WTC11 (cell line): ENCODE results near the gene MYL4. TPM values are rescaled to one million over a fixed set of nuclear protein-coding genes. Genes with fewer than 3 reads are reported as not detected.
"Not testable (repeated sequence)": the region's sequence is repeated elsewhere in the genome, so short reads cannot be mapped to it uniquely, and the experiment has no call there.

Source experiments
- ATAC-seq: fragments of 200-7000 bp; cut with Tn5 transposase; 2 replicates; pipeline ENCODE4 v1.10.0; 2021; ENCODE audit warnings: mild to moderate bottlenecking, moderate library complexity
- CTCF ChIA-PET: fragments of 300-600 bp; sonication (Branson Sonifier 250); formaldehyde crosslinking; loops from one replicate; lab custom pipeline; 2021; ENCODE audit warnings: antibody characterized with exemption; lab: Charles Lee
- POLR2A ChIA-PET: fragments of 350-600 bp; sonication (Branson Sonifier 250); formaldehyde crosslinking; loops from one replicate; lab custom pipeline; 2021; ENCODE audit warnings: antibody characterized with exemption; lab: Charles Lee
- DNase-seq: peaks from one replicate; pipeline ENCODE4 v3.0.0; 2021; ENCODE audit warnings: low spot score
- H3K27ac Mint-ChIP-seq: 2 replicates; pipeline ENCODE4 v1.8.0; 2021; ENCODE audit warnings: mixed read lengths
- H3K27me3 Mint-ChIP-seq: 2 replicates; pipeline ENCODE4 v1.8.0; 2021; ENCODE audit warnings: low read depth, mild to moderate bottlenecking, moderate library complexity, mixed read lengths
- H3K36me3 Mint-ChIP-seq: 2 replicates; pipeline ENCODE4 v1.8.0; 2021; ENCODE audit warnings: mixed read lengths
- H3K4me1 Mint-ChIP-seq: 2 replicates; pipeline ENCODE4 v1.8.0; 2022; ENCODE audit warnings: mixed read lengths
- H3K4me3 Mint-ChIP-seq: 2 replicates; pipeline ENCODE4 v1.8.0; 2021; ENCODE audit warnings: mild to moderate bottlenecking, moderate library complexity, mixed read lengths
- H3K9me3 Mint-ChIP-seq: 2 replicates; pipeline ENCODE4 v1.8.0; 2021; ENCODE audit warnings: mixed read lengths
- CDX4 ChIP-seq: fragments of 250-450 bp; sonication (Bioruptor Pico); IDR thresholded peaks from 2 replicates; pipeline ENCODE4 v1.9.0; 2021; ENCODE audit warnings: moderate library complexity, mild to moderate bottlenecking, inconsistent platforms, borderline replicate concordance
- CREM ChIP-seq: sonication (generic); formaldehyde crosslinking; IDR thresholded peaks from 2 replicates; pipeline ENCODE4 v1.8.1; 2022; ENCODE audit warnings: mild to moderate bottlenecking, missing genetic modification reagents, moderate library complexity
- ELF4 ChIP-seq: sonication (generic); formaldehyde crosslinking; IDR thresholded peaks from 2 replicates; pipeline ENCODE4 v1.8.1; 2022; ENCODE audit warnings: low read depth, mild to moderate bottlenecking, moderate library complexity, missing genetic modification reagents
- HMGA2 ChIP-seq: fragments of 250-450 bp; sonication (Bioruptor Pico); IDR thresholded peaks from 2 replicates; pipeline ENCODE4 v1.4.0; 2021; ENCODE audit warnings: mild to moderate bottlenecking, moderate library complexity
- JAZF1 ChIP-seq: fragments of 250-450 bp; sonication (Bioruptor Pico); IDR thresholded peaks from 2 replicates; pipeline ENCODE4 v1.9.0; 2021; ENCODE audit warnings: moderate library complexity, mild to moderate bottlenecking, inconsistent platforms
- KAT7 ChIP-seq: sonication (generic); formaldehyde crosslinking; IDR thresholded peaks from 2 replicates; pipeline ENCODE4 v1.8.1; 2023; ENCODE audit warnings: missing genetic modification reagents, mild to moderate bottlenecking, borderline replicate concordance
- PRDM15 ChIP-seq: sonication (generic); formaldehyde crosslinking; IDR thresholded peaks from 2 replicates; pipeline ENCODE4 v1.8.0; 2022; ENCODE audit warnings: missing genetic modification reagents
- SMAD4 ChIP-seq: sonication (generic); formaldehyde crosslinking; IDR thresholded peaks from 2 replicates; pipeline ENCODE4 v1.8.0; 2022; ENCODE audit warnings: mild to moderate bottlenecking, missing genetic modification reagents
- ZNF263 ChIP-seq: sonication (generic); formaldehyde crosslinking; IDR thresholded peaks from 2 replicates; pipeline ENCODE4 v1.8.1; 2022; ENCODE audit warnings: low read depth, mild to moderate bottlenecking, moderate library complexity, missing genetic modification reagents
- ZNF532 ChIP-seq: fragments of 250-450 bp; sonication (Bioruptor Pico); IDR thresholded peaks from 2 replicates; pipeline ENCODE4 v1.9.0; 2021; ENCODE audit warnings: mild to moderate bottlenecking, borderline replicate concordance
- total RNA-seq: library from RNA; stranded (reverse); gene quantifications from 3 replicates; pipeline ENCODE4 v1.2.3, GENCODE V29; 2021
- TF ChIP-seq, protein P1 (sequence below): sonication (generic); formaldehyde crosslinking; IDR thresholded peaks from 2 replicates; pipeline ENCODE4 v1.8.0; 2023; ENCODE audit warnings: mild to moderate bottlenecking, missing genetic modification reagents
- TF ChIP-seq, protein P2 (sequence below): sonication (generic); formaldehyde crosslinking; IDR thresholded peaks from 2 replicates; pipeline ENCODE4 v1.8.1; 2022; ENCODE audit warnings: missing genetic modification reagents, borderline replicate concordance
- TF ChIP-seq, protein P3 (sequence below): sonication (generic); formaldehyde crosslinking; IDR thresholded peaks from 2 replicates; pipeline ENCODE4 v1.8.1; 2023; ENCODE audit warnings: mild to moderate bottlenecking, missing genetic modification reagents, borderline replicate concordance

Gene MYL4
- total RNA-seq, 1 experiment from 2014 or later: 0.50 TPM

DNA sequence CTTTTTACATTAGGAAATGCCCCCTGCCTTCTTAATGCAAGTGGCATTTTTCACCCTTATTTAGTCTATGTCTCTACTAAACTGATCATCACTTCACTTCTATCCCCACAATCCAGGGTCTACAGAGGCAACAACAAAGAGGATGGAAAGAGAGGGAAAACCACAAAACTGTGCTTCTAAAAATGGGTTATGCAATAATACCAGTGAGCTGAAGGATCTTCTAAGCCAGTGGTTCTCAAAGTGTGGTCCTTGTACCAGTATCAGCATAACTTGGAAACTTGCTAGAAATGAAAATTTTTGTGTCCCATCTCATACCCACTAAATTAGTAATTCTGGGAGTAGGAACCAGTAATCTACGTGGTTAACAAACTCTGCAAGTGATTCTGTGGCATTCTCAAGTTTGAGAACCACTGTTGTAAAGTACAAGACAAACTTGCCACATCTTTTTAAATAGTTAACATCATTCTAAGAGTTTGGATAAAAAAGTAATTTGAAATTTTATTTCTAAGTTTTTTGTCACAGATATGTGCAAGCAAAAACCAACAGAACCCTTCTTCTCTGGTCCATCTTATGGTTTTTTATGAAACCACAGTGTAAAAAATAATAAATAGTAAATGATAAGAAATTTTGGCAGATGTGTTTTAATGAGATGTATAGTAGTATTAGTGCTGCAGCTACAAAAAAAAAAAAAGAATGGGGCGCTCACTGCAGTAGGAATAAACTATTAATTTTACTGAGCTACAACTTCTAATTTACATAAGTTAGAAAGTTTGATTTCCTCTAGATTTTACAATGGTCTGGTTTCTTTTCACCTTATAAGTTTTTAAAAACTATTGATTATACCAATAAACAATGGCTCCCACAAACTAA lies 36.2 kb upstream of the MYL4 start (continued):
- TF ChIP-seq, protein P1, sequence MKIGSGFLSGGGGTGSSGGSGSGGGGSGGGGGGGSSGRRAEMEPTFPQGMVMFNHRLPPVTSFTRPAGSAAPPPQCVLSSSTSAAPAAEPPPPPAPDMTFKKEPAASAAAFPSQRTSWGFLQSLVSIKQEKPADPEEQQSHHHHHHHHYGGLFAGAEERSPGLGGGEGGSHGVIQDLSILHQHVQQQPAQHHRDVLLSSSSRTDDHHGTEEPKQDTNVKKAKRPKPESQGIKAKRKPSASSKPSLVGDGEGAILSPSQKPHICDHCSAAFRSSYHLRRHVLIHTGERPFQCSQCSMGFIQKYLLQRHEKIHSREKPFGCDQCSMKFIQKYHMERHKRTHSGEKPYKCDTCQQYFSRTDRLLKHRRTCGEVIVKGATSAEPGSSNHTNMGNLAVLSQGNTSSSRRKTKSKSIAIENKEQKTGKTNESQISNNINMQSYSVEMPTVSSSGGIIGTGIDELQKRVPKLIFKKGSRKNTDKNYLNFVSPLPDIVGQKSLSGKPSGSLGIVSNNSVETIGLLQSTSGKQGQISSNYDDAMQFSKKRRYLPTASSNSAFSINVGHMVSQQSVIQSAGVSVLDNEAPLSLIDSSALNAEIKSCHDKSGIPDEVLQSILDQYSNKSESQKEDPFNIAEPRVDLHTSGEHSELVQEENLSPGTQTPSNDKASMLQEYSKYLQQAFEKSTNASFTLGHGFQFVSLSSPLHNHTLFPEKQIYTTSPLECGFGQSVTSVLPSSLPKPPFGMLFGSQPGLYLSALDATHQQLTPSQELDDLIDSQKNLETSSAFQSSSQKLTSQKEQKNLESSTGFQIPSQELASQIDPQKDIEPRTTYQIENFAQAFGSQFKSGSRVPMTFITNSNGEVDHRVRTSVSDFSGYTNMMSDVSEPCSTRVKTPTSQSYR: no peak
- TF ChIP-seq HMGA2 (CRISPR knock-in tag) (no peak), PRDM15 (CRISPR knock-in tag) (no peak), JAZF1 (no peak), ELF4 (no peak), CREM (CRISPR knock-in tag) (no peak), CDX4 (no peak), ZNF263 (CRISPR knock-in tag) (no peak)
- TF ChIP-seq, protein P2, sequence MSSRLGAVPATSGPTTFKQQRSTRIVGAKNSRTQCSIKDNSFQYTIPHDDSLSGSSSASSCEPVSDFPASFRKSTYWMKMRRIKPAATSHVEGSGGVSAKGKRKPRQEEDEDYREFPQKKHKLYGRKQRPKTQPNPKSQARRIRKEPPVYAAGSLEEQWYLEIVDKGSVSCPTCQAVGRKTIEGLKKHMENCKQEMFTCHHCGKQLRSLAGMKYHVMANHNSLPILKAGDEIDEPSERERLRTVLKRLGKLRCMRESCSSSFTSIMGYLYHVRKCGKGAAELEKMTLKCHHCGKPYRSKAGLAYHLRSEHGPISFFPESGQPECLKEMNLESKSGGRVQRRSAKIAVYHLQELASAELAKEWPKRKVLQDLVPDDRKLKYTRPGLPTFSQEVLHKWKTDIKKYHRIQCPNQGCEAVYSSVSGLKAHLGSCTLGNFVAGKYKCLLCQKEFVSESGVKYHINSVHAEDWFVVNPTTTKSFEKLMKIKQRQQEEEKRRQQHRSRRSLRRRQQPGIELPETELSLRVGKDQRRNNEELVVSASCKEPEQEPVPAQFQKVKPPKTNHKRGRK (CRISPR knock-in tag): no peak

- H3K4me3 Mint-ChIP-seq, H3K27ac Mint-ChIP-seq, CTCF ChIA-PET, ATAC-seq, POLR2A ChIA-PET, DNase-seq, H3K27me3 Mint-ChIP-seq, H3K9me3 Mint-ChIP-seq: not testable (repeated sequence)
- Mint-ChIP-seq H3K36me3 (peaks cover 14% of the 10 kb centered on the region), H3K4me1 (peaks cover 30% of the 10 kb centered on the region)
Measured at GRCh38 chr17:47174823-47175222, 34.3 kb upstream of the MYL4 start.

GRCh38 chr17:47176389-47176826 lies 32.7 kb upstream of the MYL4 start:
- Mint-ChIP-seq H3K4me3 (no peak overlapping the region), H3K4me1 (peaks cover 28% of the 10 kb centered on the region), H3K27ac (peak overlapping the region; percentile 81), H3K27me3 (no peaks in the 10 kb centered on the region), H3K36me3 (peaks cover 13% of the 10 kb centered on the region), H3K9me3 (no peaks in the 10 kb centered on the region)
- ChIA-PET CTCF (no interaction called here), POLR2A (no interaction called here)
- DNase-seq (no peak), ATAC-seq (no peak)
- TF ChIP-seq ZNF532 (no peak), CDX4 (no peak), SMAD4 (no peak), KAT7 (CRISPR knock-in tag) (no peak)
- TF ChIP-seq, protein P3, sequence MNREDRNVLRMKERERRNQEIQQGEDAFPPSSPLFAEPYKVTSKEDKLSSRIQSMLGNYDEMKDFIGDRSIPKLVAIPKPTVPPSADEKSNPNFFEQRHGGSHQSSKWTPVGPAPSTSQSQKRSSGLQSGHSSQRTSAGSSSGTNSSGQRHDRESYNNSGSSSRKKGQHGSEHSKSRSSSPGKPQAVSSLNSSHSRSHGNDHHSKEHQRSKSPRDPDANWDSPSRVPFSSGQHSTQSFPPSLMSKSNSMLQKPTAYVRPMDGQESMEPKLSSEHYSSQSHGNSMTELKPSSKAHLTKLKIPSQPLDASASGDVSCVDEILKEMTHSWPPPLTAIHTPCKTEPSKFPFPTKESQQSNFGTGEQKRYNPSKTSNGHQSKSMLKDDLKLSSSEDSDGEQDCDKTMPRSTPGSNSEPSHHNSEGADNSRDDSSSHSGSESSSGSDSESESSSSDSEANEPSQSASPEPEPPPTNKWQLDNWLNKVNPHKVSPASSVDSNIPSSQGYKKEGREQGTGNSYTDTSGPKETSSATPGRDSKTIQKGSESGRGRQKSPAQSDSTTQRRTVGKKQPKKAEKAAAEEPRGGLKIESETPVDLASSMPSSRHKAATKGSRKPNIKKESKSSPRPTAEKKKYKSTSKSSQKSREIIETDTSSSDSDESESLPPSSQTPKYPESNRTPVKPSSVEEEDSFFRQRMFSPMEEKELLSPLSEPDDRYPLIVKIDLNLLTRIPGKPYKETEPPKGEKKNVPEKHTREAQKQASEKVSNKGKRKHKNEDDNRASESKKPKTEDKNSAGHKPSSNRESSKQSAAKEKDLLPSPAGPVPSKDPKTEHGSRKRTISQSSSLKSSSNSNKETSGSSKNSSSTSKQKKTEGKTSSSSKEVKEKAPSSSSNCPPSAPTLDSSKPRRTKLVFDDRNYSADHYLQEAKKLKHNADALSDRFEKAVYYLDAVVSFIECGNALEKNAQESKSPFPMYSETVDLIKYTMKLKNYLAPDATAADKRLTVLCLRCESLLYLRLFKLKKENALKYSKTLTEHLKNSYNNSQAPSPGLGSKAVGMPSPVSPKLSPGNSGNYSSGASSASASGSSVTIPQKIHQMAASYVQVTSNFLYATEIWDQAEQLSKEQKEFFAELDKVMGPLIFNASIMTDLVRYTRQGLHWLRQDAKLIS (CRISPR knock-in tag): no peak
